Fibroblast of mammary gland (primary cell): ENCODE results near the gene LINGO4.

Experiments
- DNase-seq: peaks from one replicate; pipeline ENCODE4 v3.0.0-alpha.2; 2010; ENCODE audit warnings: low read depth
- H3K4me3 ChIP-seq: 2 replicates; pipeline ENCODE4 v1.5.1; 2011; ENCODE audit warnings: low read depth, mild to moderate bottlenecking, low read length, moderate library complexity; ENCODE audit not compliant: control insufficient read depth
- TF ChIP-seq, protein P1 (sequence below): conservative IDR thresholded peaks from 2 replicates; pipeline ENCODE4 v1.5.1; 2011; ENCODE audit warnings: low read depth, low read length, inconsistent platforms; ENCODE audit not compliant: control insufficient read depth, insufficient read depth

LINGO4 gene

DNA sequence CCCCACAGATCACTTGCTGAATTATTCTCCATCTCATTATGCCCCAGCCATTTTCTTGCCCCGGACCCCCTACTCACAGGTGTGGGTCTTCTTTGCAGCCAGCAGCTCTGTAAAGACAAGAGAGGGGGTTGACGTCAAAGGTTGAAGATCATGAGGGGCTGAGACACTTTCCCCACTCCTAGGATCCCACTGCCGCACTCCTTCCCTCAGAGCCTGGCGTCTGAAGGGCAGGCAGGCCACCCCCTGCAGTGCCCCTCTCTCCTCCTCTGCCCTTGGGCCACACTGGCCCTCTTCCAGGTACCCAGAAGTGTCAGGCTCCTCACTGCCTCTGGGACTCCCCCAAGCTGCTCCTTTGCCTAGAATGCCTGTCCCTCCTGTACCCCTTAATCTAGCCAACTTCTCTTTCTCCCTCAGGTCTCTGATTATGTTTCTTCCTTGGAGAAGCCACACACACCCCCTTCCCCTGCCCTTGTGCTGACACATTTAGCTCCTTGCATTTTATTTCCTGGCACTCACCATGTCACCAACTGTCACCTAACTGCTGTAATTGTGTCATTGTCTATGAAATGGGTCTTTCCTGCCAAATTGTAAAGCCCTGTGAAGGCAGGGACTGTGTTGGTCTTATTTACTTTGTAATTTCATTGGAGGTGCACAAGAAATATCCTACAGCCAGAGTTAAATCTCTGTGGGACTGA lies 24.3 kb upstream of the LINGO4 start:
- no peak overlapping the region for H3K4me3 ChIP-seq
- TF ChIP-seq, protein P1, sequence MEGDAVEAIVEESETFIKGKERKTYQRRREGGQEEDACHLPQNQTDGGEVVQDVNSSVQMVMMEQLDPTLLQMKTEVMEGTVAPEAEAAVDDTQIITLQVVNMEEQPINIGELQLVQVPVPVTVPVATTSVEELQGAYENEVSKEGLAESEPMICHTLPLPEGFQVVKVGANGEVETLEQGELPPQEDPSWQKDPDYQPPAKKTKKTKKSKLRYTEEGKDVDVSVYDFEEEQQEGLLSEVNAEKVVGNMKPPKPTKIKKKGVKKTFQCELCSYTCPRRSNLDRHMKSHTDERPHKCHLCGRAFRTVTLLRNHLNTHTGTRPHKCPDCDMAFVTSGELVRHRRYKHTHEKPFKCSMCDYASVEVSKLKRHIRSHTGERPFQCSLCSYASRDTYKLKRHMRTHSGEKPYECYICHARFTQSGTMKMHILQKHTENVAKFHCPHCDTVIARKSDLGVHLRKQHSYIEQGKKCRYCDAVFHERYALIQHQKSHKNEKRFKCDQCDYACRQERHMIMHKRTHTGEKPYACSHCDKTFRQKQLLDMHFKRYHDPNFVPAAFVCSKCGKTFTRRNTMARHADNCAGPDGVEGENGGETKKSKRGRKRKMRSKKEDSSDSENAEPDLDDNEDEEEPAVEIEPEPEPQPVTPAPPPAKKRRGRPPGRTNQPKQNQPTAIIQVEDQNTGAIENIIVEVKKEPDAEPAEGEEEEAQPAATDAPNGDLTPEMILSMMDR = no peak

DNA sequence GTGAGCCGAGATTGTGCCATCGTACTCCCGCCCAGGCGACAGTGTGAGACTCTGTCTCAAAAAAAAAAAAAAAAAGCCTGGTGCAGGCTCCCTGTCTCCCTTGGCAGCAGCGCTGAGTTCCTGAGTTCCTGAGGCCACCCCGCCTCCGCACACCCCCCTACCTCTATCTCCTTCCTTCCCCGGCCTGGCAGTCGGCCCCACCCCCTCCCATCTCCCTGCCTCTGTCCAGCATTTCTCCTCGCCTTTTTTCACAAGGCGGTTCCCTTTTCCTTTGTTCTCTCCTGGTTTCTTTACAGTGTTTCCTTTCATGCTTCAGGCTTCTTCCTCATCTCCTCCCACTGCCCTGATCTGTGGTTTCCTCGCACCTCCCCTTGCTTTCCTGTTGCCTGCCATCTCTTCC lies 23.7 kb upstream of the LINGO4 start:
- H3K4me3 ChIP-seq = no peak overlapping the region
- peak; percentile 23 for DNase-seq
- TF ChIP-seq, protein P1 = no peak

More for the DNA sequence above, 24.3 kb upstream of the LINGO4 start:
- no peak for DNase-seq

DNA sequence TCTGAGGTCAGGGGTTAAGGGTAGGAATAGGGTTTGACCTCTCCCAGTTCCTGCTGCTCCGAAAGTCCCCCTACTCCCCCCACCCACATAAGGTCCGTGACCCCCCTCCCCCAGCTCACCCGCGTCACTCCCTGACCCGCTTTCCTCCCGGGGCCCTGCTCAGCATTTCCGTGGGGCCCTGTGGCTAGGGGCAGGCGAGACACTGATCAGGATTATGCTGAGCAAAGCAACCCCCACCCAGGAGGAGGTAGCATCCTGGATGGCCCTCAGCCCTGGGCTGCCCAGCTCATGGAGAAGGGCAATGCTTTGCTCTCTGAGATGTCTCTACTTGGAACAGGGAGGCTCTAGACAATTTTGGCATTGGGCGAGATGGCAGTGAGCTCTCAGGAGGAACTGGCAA lies 22.6 kb upstream of the LINGO4 start:
- TF ChIP-seq, protein P1 = no peak
- no peak overlapping the region for H3K4me3 ChIP-seq
- no peak for DNase-seq

DNA sequence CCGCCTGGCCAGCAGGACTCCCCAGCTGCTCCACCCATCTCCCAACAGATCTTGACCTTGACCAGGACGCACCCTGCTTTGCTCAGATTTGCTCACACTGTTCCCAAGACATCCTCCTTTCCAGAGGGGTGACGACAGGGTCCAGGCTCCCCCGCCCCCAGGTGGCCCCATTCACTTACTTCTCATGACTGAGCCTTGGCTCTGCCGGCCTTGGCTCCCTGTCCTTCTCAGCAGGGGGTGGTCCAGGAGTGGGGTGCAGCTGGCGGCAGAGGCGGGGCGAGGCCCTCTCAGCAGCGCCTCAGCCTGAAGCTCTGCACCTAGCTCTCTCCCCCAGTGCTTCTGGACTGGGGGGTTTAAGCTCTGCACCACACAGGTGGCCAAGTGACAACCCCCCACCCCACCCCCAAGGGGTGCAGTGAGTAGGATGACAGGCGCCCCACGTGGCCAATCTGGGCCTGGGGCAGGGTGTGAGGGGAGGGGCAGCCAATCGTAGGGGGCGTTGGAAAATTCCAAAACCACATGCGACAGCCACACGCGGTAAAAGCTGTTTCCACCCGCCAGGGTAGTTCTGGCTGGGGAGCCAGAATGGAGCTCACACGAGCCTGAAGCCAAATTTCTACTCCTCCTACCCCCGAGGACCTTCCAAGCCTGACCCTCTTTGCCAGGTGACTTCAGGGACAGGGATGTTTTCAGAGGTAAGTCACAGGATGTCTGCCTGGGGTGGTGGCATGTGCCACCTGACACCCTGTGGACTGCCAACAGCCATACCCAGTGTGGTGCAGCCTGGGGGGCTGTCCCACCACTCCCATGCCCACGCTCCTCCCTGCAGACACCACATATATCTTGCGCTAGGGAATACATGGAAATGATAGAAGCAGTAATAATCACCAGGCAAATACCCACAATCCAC lies 20.8 kb upstream of the LINGO4 start:
- no peak for DNase-seq
- no peak overlapping the region for H3K4me3 ChIP-seq
- TF ChIP-seq, protein P1 = no peak

DNA sequence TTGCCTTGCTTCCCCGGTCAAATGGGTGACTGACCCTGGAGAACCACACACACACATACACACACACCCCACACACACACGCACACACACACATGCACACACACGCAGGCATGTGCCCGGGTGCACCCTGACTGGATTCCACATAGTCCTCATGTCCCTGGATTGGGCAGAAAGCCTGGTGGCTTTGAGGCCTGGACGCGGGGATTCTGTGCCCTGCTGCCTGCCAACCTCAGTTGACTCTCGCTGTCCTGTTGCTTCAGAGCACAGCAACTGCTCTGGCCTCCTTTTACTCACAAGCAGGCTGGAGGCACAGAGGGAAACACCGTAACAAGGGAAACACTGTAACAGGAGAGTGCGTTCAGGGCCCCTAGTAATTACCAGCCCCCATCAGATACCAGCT lies 20.0 kb upstream of the LINGO4 start:
- TF ChIP-seq, protein P1 = no peak
- DNase-seq = no peak
- no peak overlapping the region for H3K4me3 ChIP-seq

DNA sequence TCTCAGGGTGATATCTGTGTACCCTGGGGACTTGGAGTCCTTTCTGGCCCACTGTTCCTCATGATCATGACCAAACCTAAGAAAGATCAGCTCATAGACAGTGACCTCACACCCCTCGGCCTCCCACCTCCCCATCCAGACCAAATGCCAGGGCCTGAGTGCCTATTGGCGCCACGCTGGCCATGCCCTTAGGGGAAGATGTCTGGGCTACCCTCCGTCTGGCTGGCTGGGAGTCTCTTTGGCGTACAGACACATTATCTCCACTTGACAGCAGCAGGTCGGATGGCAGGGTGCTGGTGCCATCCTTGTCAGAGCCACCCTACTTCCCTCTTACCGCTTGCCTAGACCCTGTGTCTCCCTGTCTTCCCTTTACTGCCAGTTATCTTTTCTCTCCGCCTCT lies 18.0 kb upstream of the LINGO4 start:
- no peak for DNase-seq
- H3K4me3 ChIP-seq = no peak overlapping the region
- TF ChIP-seq, protein P1 = no peak
